Keratinocyte (primary cell): ENCODE results near the gene HOXA1. TPM values are rescaled to one million over a fixed set of nuclear protein-coding genes. Genes with fewer than 3 reads are reported as not detected.

Experiments
- DNase-seq: peaks from one replicate; pipeline ENCODE4 v3.0.0-alpha.2; 2011; ENCODE audit warnings: low read depth, missing footprints, low spot score
- FAIRE-seq: peaks from 2 replicates; lab custom pipeline; 2011; peaks lifted over from hg19 to GRCh38; lab: Jason Lieb, UNC
- H2AFZ ChIP-seq: 2 replicates; pipeline ENCODE4 v1.6.0; 2012; ENCODE audit warnings: low read length, control low read depth, inconsistent platforms; ENCODE audit not compliant: control insufficient read depth
- H3K27ac ChIP-seq: 2 replicates; pipeline ENCODE4 v1.5.1; 2011; ENCODE audit warnings: low read length; ENCODE audit not compliant: control insufficient read depth, insufficient read depth
- H3K27me3 ChIP-seq: 3 replicates; pipeline ENCODE4 v1.6.0; 2011; ENCODE audit warnings: low read length; ENCODE audit not compliant: control insufficient read depth, insufficient read depth; ENCODE audit errors: extremely low read depth
- H3K36me3 ChIP-seq, 2 experiments: 2 replicates in 1 of 2; 3 replicates in 1 of 2; pipeline ENCODE4 v1.5.1; 2011; ENCODE audit warnings: low read length in 2 of 2, mild to moderate bottlenecking in 1 of 2; ENCODE audit not compliant: control insufficient read depth in 2 of 2, insufficient read depth in 2 of 2; ENCODE audit errors: extremely low read depth in 1 of 2
- H3K4me1 ChIP-seq: 3 replicates; pipeline ENCODE4 v1.5.1; 2011; ENCODE audit warnings: low read length; ENCODE audit not compliant: control insufficient read depth, insufficient read depth; ENCODE audit errors: extremely low read depth
- H3K4me2 ChIP-seq: 3 replicates; pipeline ENCODE4 v1.6.0; 2011; ENCODE audit warnings: low read depth, low read length; ENCODE audit not compliant: control insufficient read depth, insufficient read depth; ENCODE audit errors: extremely low read depth
- H3K4me3 ChIP-seq, 3 experiments: fragments of 200-600 bp in 1 of 3; sonication (generic) in 1 of 3; 2 replicates in 2 of 3; 3 replicates in 1 of 3; pipeline ENCODE4 v1.5.1; 2011 to 2016; ENCODE audit warnings: low read length in 3 of 3, mild to moderate bottlenecking in 3 of 3, control low read depth in 2 of 3, inconsistent platforms in 1 of 3, low read depth in 1 of 3, mixed read lengths in 1 of 3, mixed run types in 1 of 3, moderate library complexity in 1 of 3; ENCODE audit not compliant: control insufficient read depth in 2 of 3, insufficient read depth in 2 of 3; ENCODE audit errors: extremely low read depth in 1 of 3
- H3K79me2 ChIP-seq: 2 replicates; pipeline ENCODE4 v1.6.0; 2012; ENCODE audit warnings: low read length; ENCODE audit not compliant: control insufficient read depth, insufficient read depth
- H3K9ac ChIP-seq: 3 replicates; pipeline ENCODE4 v1.6.0; 2011; ENCODE audit warnings: low read length; ENCODE audit not compliant: control insufficient read depth, insufficient read depth; ENCODE audit errors: extremely low read depth
- H3K9me1 ChIP-seq: 3 replicates; pipeline ENCODE4 v1.6.0; 2011; ENCODE audit warnings: low read length; ENCODE audit not compliant: control insufficient read depth, insufficient read depth; ENCODE audit errors: extremely low read depth
- H3K9me3 ChIP-seq: 2 replicates; pipeline ENCODE4 v1.5.1; 2012; ENCODE audit warnings: low read depth, low read length; ENCODE audit not compliant: control insufficient read depth
- H4K20me1 ChIP-seq: 3 replicates; pipeline ENCODE4 v1.6.0; 2011; ENCODE audit warnings: low read length; ENCODE audit not compliant: control insufficient read depth, insufficient read depth; ENCODE audit errors: extremely low read depth
- EZH2 ChIP-seq: IDR thresholded peaks from one replicate; pipeline ENCODE4 v1.6.1; 2012; ENCODE audit warnings: inconsistent platforms, mild to moderate bottlenecking, low read length, moderate library complexity
- dilution Hi-C: fragments of 300-500 bp; cut with MboI; formaldehyde crosslinking; loops from one replicate; pipeline ENCODE4 v1.7.0; 2020; ENCODE audit warnings: low sequenced_read_pairs; ENCODE audit not compliant: extremely low pct_ligation_motif_present
- polyA plus RNA-seq, 5 experiments: library from polyadenylated mRNA; depleted of rRNA in 3 of 5; stranded (reverse) in 3 of 5; stranded (forward) in 1 of 5; unstranded in 1 of 5; fragments of >200 nt; gene quantifications; 1 replicate in 1 of 5; 2 replicates in 3 of 5; 3 replicates in 1 of 5; pipeline versions ENCODE4 v1.2.1 to v1.2.3, GENCODE V29; 2011 to 2012; ENCODE audit warnings: missing spikeins in 2 of 5, low read depth in 1 of 5, low replicate concordance in 1 of 5
- TF ChIP-seq, protein P1 (sequence below), 3 experiments: IDR thresholded peaks in 1 of 3; conservative IDR thresholded peaks in 1 of 3; optimal IDR thresholded peaks in 1 of 3; 2 replicates in 2 of 3; 3 replicates in 1 of 3; pipeline versions ENCODE3 to v1.5.1; 2011; ENCODE audit warnings: low read length in 3 of 3, mild to moderate bottlenecking in 3 of 3, moderate library complexity in 2 of 3, control low read depth in 1 of 3, inconsistent platforms in 1 of 3; ENCODE audit not compliant: insufficient read depth in 2 of 3; ENCODE audit errors: extremely low read depth in 1 of 3

HOXA1 gene
- polyA plus RNA-seq, 1 donor (not counting 4 experiments of a cell fraction or from before 2014, with no cell fraction given): 11.9 TPM

DNA sequence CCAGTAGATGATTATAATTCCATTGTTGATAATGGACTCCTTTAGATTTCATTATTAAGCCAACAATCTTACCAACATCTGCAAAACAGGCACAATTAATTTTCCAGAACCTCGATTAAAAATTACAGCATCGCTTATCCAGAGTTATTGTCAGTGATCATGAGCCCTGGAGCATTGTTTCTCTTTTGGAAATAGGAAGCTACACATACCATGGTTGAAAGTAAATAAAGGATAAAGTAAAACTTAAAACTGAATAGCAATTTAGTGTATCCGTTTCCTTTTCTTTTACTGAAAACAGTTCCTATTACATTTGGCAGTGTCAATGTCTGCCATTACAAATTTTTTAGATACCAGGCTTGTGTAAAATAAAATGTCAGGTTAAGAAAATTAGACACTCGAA lies 16.6 kb upstream of the HOXA1 start:
- Histone ChIP-seq H3K4me1 (peaks cover 31% of the 10 kb centered on the region), H3K4me2 (peak overlapping the region; percentile 93), H3K27ac (peak overlapping the region; percentile 67), H2AFZ (no peak overlapping the region), H3K36me3 (peaks cover 2 to 4% of the 10 kb centered on the region in 2 experiments), H3K4me3 (peak overlapping the region in 2 of 3 experiments; percentile 62 to 72), H3K9me3 (no peaks in the 10 kb centered on the region), H3K9ac (peak overlapping the region; percentile 82), H3K79me2 (peaks cover 36% of the 10 kb centered on the region), H3K27me3 (no peaks in the 10 kb centered on the region), H4K20me1 (no peaks in the 10 kb centered on the region), H3K9me1 (no peaks in the 10 kb centered on the region)
- no peak for FAIRE-seq
- no peak for TF ChIP-seq EZH2
- TF ChIP-seq, protein P1, sequence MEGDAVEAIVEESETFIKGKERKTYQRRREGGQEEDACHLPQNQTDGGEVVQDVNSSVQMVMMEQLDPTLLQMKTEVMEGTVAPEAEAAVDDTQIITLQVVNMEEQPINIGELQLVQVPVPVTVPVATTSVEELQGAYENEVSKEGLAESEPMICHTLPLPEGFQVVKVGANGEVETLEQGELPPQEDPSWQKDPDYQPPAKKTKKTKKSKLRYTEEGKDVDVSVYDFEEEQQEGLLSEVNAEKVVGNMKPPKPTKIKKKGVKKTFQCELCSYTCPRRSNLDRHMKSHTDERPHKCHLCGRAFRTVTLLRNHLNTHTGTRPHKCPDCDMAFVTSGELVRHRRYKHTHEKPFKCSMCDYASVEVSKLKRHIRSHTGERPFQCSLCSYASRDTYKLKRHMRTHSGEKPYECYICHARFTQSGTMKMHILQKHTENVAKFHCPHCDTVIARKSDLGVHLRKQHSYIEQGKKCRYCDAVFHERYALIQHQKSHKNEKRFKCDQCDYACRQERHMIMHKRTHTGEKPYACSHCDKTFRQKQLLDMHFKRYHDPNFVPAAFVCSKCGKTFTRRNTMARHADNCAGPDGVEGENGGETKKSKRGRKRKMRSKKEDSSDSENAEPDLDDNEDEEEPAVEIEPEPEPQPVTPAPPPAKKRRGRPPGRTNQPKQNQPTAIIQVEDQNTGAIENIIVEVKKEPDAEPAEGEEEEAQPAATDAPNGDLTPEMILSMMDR (optimal IDR thresholded peaks at IDR 0.05 in 1 of 3, IDR thresholded peaks at IDR 0.05 in 1 of 3, conservative IDR thresholded peaks at IDR 0.05 in 1 of 3; ENCODE audit: extremely low read depth in 1 of 3, insufficient read depth in 2 of 3, low read length in 3 of 3): no peak
- DNase-seq: no peak
- dilution Hi-C loops: no loop called here

GRCh38 chr7:27111751-27112277 lies 16.0 kb upstream of the HOXA1 start:
- peak overlapping the region in 2 of 3 experiments; percentile 62 to 72 for H3K4me3 ChIP-seq
- peaks cover 31% of the 10 kb centered on the region for H3K79me2 ChIP-seq
- H2AFZ ChIP-seq: no peak overlapping the region
- peaks cover 31% of the 10 kb centered on the region for H3K4me1 ChIP-seq
- TF ChIP-seq, protein P1 (optimal IDR thresholded peaks at IDR 0.05 in 1 of 3, IDR thresholded peaks at IDR 0.05 in 1 of 3, conservative IDR thresholded peaks at IDR 0.05 in 1 of 3; ENCODE audit: extremely low read depth in 1 of 3, insufficient read depth in 2 of 3, low read length in 3 of 3): no peak
- no peak for TF ChIP-seq EZH2
- no peaks in the 10 kb centered on the region for H4K20me1 ChIP-seq
- no peaks in the 10 kb centered on the region for H3K9me1 ChIP-seq
- H3K9ac ChIP-seq: peak overlapping the region; percentile 61
- FAIRE-seq: peak; percentile 34
- DNase-seq: no peak
- H3K9me3 ChIP-seq: no peaks in the 10 kb centered on the region
- H3K27me3 ChIP-seq: no peaks in the 10 kb centered on the region
- H3K27ac ChIP-seq: peak overlapping the region; percentile 67
- H3K4me2 ChIP-seq: peak overlapping the region; percentile 93
- H3K36me3 ChIP-seq: peaks cover 0 to 1% of the 10 kb centered on the region in 2 experiments
- dilution Hi-C loops: no loop called here
